T-cell (primary cell): Measurements from ENCODE around the gene TRMT61A. TPM values are rescaled to one million over a fixed set of nuclear protein-coding genes. Genes with fewer than 3 reads are reported as not detected.

Experiments
- ATAC-seq, 4 experiments: fragments of 200-7000 bp in 3 of 4; fragments of 150-1000 bp in 1 of 4; cut with Tn5 transposase; replicated peaks in 1 of 4; 1 replicate in 3 of 4; 2 replicates in 1 of 4; pipeline ENCODE4 v1.10.0; 2021; ENCODE audit warnings: moderate library complexity in 3 of 4, mild to moderate bottlenecking in 2 of 4, moderate number of reproducible peaks in 1 of 4
- CTCF ChIA-PET, 2 donors: fragments of 300-600 bp; sonication (Branson Sonifier 250); formaldehyde crosslinking; loops; one replicate each; lab custom pipeline; 2022; ENCODE audit warnings: antibody characterized with exemption in 2 of 2; lab: Charles Lee
- POLR2A ChIA-PET, 2 donors: fragments of 300-600 bp; sonication (Branson Sonifier 250); formaldehyde crosslinking; loops; one replicate each; lab custom pipeline; 2022; ENCODE audit warnings: antibody characterized with exemption in 2 of 2; lab: Charles Lee
- DNase-seq, 35 experiments: peaks; one replicate each; pipeline versions ENCODE4 v3.0.0 to v3.0.0-alpha.2; 2013 to 2023
- H3K27ac ChIP-seq: one replicate; pipeline ENCODE4 v1.5.1; 2013; ENCODE audit warnings: low read length
- H3K27me3 ChIP-seq, 2 experiments: replicated peaks in 1 of 2; 1 replicate in 1 of 2; 2 replicates in 1 of 2; pipeline versions ENCODE4 v1.6.1 to v1.7.0; 2013; ENCODE audit warnings: low read length in 1 of 2, mixed read lengths in 1 of 2; ENCODE audit not compliant: control insufficient read depth in 2 of 2, insufficient read depth in 2 of 2; ENCODE audit errors: extremely low read depth in 1 of 2
- H3K36me3 ChIP-seq, 2 donors: 1 replicate in 1 of 2; 2 replicates in 1 of 2; pipeline versions ENCODE4 v1.6.1 to v1.7.0; 2013; ENCODE audit warnings: low read length in 1 of 2; ENCODE audit not compliant: control insufficient read depth in 2 of 2, insufficient read depth in 1 of 2; ENCODE audit errors: extremely low read depth in 1 of 2
- H3K4me1 ChIP-seq, 2 experiments: 1 replicate in 1 of 2; 2 replicates in 1 of 2; pipeline versions ENCODE4 v1.6.1 to v1.7.0; 2013; ENCODE audit warnings: low read length in 2 of 2, mixed read lengths in 1 of 2; ENCODE audit not compliant: insufficient read depth in 2 of 2, control insufficient read depth in 1 of 2; ENCODE audit errors: extremely low read depth in 1 of 2
- H3K4me3 ChIP-seq, 2 donors: 1 replicate in 1 of 2; 2 replicates in 1 of 2; pipeline versions ENCODE4 v1.5.1 to v1.7.0; 2013; ENCODE audit warnings: mild to moderate bottlenecking in 2 of 2, low read length in 1 of 2, moderate library complexity in 1 of 2; ENCODE audit not compliant: control insufficient read depth in 1 of 2; ENCODE audit errors: extremely low read depth in 1 of 2
- H3K9me3 ChIP-seq: 2 replicates; pipeline ENCODE4 v1.7.0; 2013
- H3K27ac Mint-ChIP-seq, 2 donors: one replicate each; pipeline ENCODE4 v1.8.0; 2020 to 2021; ENCODE audit warnings: mild to moderate bottlenecking in 2 of 2, mixed read lengths in 2 of 2
- H3K27me3 Mint-ChIP-seq, 2 donors: one replicate each; pipeline ENCODE4 v1.8.0; 2021 to 2022; ENCODE audit warnings: mixed read lengths in 2 of 2
- H3K36me3 Mint-ChIP-seq: one replicate; pipeline ENCODE4 v1.8.0; 2021; ENCODE audit warnings: mixed read lengths
- H3K4me1 Mint-ChIP-seq, 3 donors: one replicate each; pipeline ENCODE4 v1.8.0; 2020 to 2022; ENCODE audit warnings: mixed read lengths in 3 of 3, mild to moderate bottlenecking in 1 of 3
- H3K4me3 Mint-ChIP-seq, 3 donors: one replicate each; pipeline ENCODE4 v1.8.0; 2020 to 2022; ENCODE audit warnings: mild to moderate bottlenecking in 3 of 3, mixed read lengths in 3 of 3, moderate library complexity in 3 of 3
- H3K9me3 Mint-ChIP-seq, 3 donors: one replicate each; pipeline ENCODE4 v1.8.0; 2020 to 2022; ENCODE audit warnings: mixed read lengths in 3 of 3
- WGBS: methylation state at CpG from one replicate; pipeline ENCODE4 v1.1.5; 2013; ENCODE audit warnings: missing lambda C conversion rate; ENCODE audit not compliant: insufficient coverage; 5-methylcytosine and 5-hydroxymethylcytosine counted together
- total RNA-seq, 35 experiments: library from RNA in 6 of 35; stranded (reverse) in 6 of 35; fragments of 120-200 nt in 1 of 35; gene quantifications; one replicate each; pipeline versions ENCODE4 v1.2.1 to v1.2.4 and lab custom pipeline; 2013 to 2026

TRMT61A gene
- total RNA-seq, 5 donors from 2014 or later (not counting 1 experiment from before 2014, with no cell fraction given): 10.0 to 20.3 (median 17.6) TPM

- CTCF ChIA-PET: interaction anchor here in 1 of 2 donors (0.6 kb wide), 1 partner anchor 14 kb away, joined by 3 read pairs; no protein-coding TSS in a partner anchor
- Histone ChIP-seq H3K36me3 (peaks cover 5 to 27% of the 10 kb centered on the region in 2 donors), H3K27ac (no peak overlapping the region)
Measured at GRCh38 chr14:103559766-103560165, 30.8 kb downstream of the TRMT61A start.

GRCh38 chr14:103560691-103561090 lies 31.7 kb downstream of the TRMT61A start:
- no peak for ATAC-seq
- peaks cover 3 to 25% of the 10 kb centered on the region in 2 donors for H3K36me3 ChIP-seq
- H3K4me1 ChIP-seq: peaks cover 21 to 49% of the 10 kb centered on the region in 2 experiments
- H3K27ac Mint-ChIP-seq: peak overlapping the region; percentile 24 to 86
- ChIA-PET POLR2A (interaction anchor here (0.6 to 1.7 kb wide), 3 partner anchors 10 to 967 kb away, joined by 3 to 9 read pairs (median 3); no protein-coding TSS in a partner anchor), CTCF (interaction anchor here in 1 of 2 donors (1.1 kb wide), 1 partner anchor 9 kb away, joined by 4 read pairs; no protein-coding TSS in a partner anchor)
- no peaks in the 10 kb centered on the region for H3K9me3 ChIP-seq
- H3K27me3 ChIP-seq: no peaks in the 10 kb centered on the region
- no peaks in the 10 kb centered on the region for H3K27me3 Mint-ChIP-seq
- H3K4me1 Mint-ChIP-seq: peaks cover 58 to 72% (median 66%) of the 10 kb centered on the region in 3 donors
- DNase-seq: no peak
- H3K4me3 ChIP-seq: no peak overlapping the region
- 91% methylated on average over 5 of the region's 8 CpGs for WGBS
- peak overlapping the region; percentile 88 to 98 (median 89) for H3K4me3 Mint-ChIP-seq
- peaks cover 13% of the 10 kb centered on the region for H3K36me3 Mint-ChIP-seq
- no peaks in the 10 kb centered on the region for H3K9me3 Mint-ChIP-seq
- H3K27ac ChIP-seq: no peak overlapping the region

More at GRCh38 chr14:103559766-103560165, 30.8 kb downstream of the TRMT61A start:
- Histone ChIP-seq H3K9me3 (no peaks in the 10 kb centered on the region), H3K27me3 (no peaks in the 10 kb centered on the region), H3K4me3 (no peak overlapping the region), H3K4me1 (peaks cover 21 to 46% of the 10 kb centered on the region in 2 experiments)
- WGBS: 93% methylated on average over 6 of the region's 9 CpGs
- POLR2A ChIA-PET: interaction anchor here (0.6 kb wide), 2 partner anchors 98 to 708 kb away, joined by 3 to 4 read pairs; no protein-coding TSS in a partner anchor
- Mint-ChIP-seq H3K4me1 (peaks cover 58 to 74% (median 70%) of the 10 kb centered on the region in 3 donors), H3K27me3 (no peaks in the 10 kb centered on the region), H3K4me3 (peak overlapping the region in 2 of 3 donors; percentile 17 to 98), H3K27ac (no peak overlapping the region), H3K36me3 (peaks cover 15% of the 10 kb centered on the region), H3K9me3 (no peaks in the 10 kb centered on the region)
- no peak for ATAC-seq
- DNase-seq: no peak

DNA sequence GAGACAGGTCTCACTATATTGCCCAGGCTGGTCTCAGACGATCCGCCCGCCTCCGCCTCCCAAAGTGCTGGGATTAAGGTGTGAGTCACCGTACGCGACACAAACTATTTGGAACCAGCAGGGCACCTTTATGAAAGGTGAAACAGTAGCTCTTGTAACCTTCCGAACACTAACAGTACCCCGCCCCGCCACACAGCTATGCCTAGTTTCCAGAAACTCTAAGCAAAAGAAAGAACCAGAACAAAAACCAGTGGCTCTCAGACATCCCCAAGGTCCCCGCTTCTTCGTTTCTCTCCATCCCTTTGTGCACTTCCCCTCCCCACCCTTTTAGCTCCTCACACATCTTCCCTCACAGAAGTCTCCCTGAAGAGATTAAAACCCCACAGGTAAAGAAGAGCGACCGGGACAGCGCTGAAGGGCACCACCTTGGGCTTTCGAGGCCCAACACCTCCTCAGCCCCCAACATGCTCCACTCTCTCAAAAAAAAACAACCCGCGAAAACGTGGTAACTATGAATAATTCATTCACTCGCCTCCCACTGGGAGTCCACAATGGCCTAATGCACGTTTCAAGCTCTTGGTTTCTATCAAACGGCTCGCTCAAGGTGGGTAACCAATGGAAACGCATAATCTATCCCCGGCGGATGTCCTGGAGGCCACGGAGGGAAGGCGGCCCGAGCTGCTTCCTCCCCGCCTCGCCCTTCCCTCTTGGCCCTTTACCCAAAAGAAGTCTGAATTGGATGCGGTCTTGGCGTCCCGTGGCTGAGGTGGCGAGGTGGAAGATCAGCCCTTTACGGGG lies 32.6 kb downstream of the TRMT61A start:
- Mint-ChIP-seq H3K27me3 (no peaks in the 10 kb centered on the region), H3K4me3 (peak overlapping the region; percentile 88 to 98 (median 89)), H3K27ac (peak overlapping the region; percentile 86), H3K36me3 (peaks cover 13% of the 10 kb centered on the region), H3K4me1 (peaks cover 58 to 76% (median 70%) of the 10 kb centered on the region in 3 donors), H3K9me3 (no peaks in the 10 kb centered on the region)
- peak overlapping the region; percentile 75 to 87 for H3K4me3 ChIP-seq
- no peaks in the 10 kb centered on the region for H3K27me3 ChIP-seq
- 10% methylated on average over 31 of the region's 36 CpGs for WGBS
- no peaks in the 10 kb centered on the region for H3K9me3 ChIP-seq
- ATAC-seq: peak; percentile 5 to 33 (median 32)
- ChIA-PET POLR2A (interaction anchor here (0.6 to 1.7 kb wide), 3 partner anchors 11 to 1137 kb away, joined by 3 to 9 read pairs (median 3); no protein-coding TSS in a partner anchor), CTCF (interaction anchor here in 1 of 2 donors (1.1 kb wide), 1 partner anchor 10 kb away, joined by 4 read pairs; no protein-coding TSS in a partner anchor)
- peaks cover 3 to 28% of the 10 kb centered on the region in 2 donors for H3K36me3 ChIP-seq
- peak overlapping the region; percentile 36 for H3K27ac ChIP-seq
- peaks cover 21 to 52% of the 10 kb centered on the region in 2 experiments for H3K4me1 ChIP-seq
- peak in 17 of 35 experiments; percentile 10 to 47 (median 17) for DNase-seq

DNA sequence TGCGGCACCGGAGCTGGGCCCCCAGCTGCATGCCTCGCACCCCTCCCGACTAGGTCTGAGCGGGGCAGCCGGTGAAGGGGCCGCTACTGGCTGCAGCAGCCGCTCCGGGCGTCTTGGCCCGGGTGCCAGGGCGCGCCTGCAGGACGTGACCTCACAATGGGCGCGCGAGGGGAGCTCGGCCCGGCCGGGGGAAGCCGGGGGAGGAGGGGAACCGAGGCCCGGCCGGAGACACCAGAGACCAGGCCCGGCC lies 33.1 kb downstream of the TRMT61A start:
- CTCF ChIA-PET: interaction anchor here in 1 of 2 donors (1.1 kb wide), 1 partner anchor 11 kb away, joined by 4 read pairs; no protein-coding TSS in a partner anchor
- no peaks in the 10 kb centered on the region for H3K9me3 ChIP-seq
- H3K27me3 ChIP-seq: no peaks in the 10 kb centered on the region
- H3K36me3 Mint-ChIP-seq: peaks cover 13% of the 10 kb centered on the region
- peak overlapping the region; percentile 75 to 87 for H3K4me3 ChIP-seq
- peaks cover 20 to 52% of the 10 kb centered on the region in 2 experiments for H3K4me1 ChIP-seq
- DNase-seq (peak in 2 of 35 experiments; percentile 1 to 5), ATAC-seq (peak in 2 of 4 experiments; percentile 13 to 34)
- peaks cover 56 to 73% (median 67%) of the 10 kb centered on the region in 3 donors for H3K4me1 Mint-ChIP-seq
- no peaks in the 10 kb centered on the region for H3K9me3 Mint-ChIP-seq
- H3K4me3 Mint-ChIP-seq: peak overlapping the region; percentile 88 to 98 (median 89)
- peak overlapping the region; percentile 86 for H3K27ac Mint-ChIP-seq
- 0% methylated on average over 25 of the region's 25 CpGs for WGBS
- POLR2A ChIA-PET: interaction anchor here in 1 of 2 donors (0.5 to 1.7 kb wide), 2 partner anchors 11 to 410 kb away, joined by 6 to 9 read pairs; no protein-coding TSS in a partner anchor
- no peaks in the 10 kb centered on the region for H3K27me3 Mint-ChIP-seq
- peaks cover 3 to 30% of the 10 kb centered on the region in 2 donors for H3K36me3 ChIP-seq
- H3K27ac ChIP-seq: peak overlapping the region; percentile 36

DNA sequence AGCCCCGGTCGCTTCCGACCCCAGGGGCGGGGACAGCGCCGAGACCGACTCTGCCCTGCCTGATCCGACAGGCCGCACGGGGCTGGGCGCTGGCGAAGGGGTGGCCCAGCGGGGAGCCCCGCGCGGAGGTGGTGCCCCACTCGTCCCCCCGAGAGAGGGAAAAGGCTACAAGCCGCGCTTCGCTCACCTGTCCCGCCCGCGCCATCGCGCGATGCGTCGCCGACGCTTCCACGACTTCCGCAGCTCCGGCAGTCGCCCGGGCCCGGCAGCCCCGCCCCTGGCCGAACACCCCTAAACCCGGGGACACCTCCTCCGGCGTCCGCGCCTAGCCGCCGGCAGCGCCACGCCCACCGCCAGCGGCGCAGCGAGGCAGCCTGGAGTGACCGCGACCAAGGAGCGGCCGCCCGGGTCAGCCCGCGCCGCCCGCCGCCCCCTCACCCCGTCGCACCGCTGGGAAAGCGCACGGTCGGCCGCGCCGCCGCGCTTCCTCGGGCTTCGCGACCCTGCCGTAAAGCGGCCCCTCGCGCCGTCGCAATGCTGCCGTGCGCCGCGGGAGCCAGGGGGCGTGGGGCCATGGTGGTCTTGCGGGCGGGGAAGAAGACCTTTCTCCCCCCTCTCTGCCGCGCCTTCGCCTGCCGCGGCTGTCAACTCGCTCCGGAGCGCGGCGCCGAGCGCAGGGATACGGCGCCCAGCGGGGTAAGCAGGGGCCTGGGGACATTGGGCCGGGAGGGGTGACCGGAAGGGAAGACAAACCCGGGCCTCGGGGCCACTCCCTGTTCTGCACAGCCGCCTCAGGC lies 33.6 kb downstream of the TRMT61A start, which contains the start of the genes BAG5 and COA8:
Gene BAG5 (minus strand): TSS at position 229 of the 797 bp plus-strand sequence. CDS start 1,493 bp downstream, outside the sequence.
Gene COA8 (plus strand): TSS at position 532 of the 797 bp plus-strand sequence. CDS start 42 bp downstream, at position 574.
- H3K4me1 Mint-ChIP-seq: peaks cover 51 to 68% (median 62%) of the 10 kb centered on the region in 3 donors
- Histone ChIP-seq H3K4me1 (peaks cover 19 to 52% of the 10 kb centered on the region in 2 experiments), H3K27me3 (no peaks in the 10 kb centered on the region), H3K9me3 (no peaks in the 10 kb centered on the region), H3K27ac (peak within 1 kb of the TSS; percentile 36), H3K36me3 (peaks cover 3 to 30% of the 10 kb centered on the region in 2 donors), H3K4me3 (peak within 1 kb of the TSS; percentile 75 to 87)
- POLR2A ChIA-PET: interaction anchor here in 1 of 2 donors (0.5 kb wide), 1 partner anchor 409 kb away, joined by 6 read pairs; no protein-coding TSS in a partner anchor
- CTCF ChIA-PET: interaction anchor here in 1 of 2 donors (0.6 kb wide), 1 partner anchor 167 kb away, joined by 3 read pairs; no protein-coding TSS in a partner anchor
- peak within 1 kb of the TSS; percentile 92 to 98 (median 93) for H3K4me3 Mint-ChIP-seq
- DNase-seq: peak; percentile 76 to 92 (median 84)
- H3K36me3 Mint-ChIP-seq: peaks cover 13% of the 10 kb centered on the region
- no peaks in the 10 kb centered on the region for H3K9me3 Mint-ChIP-seq
- ATAC-seq: peak; percentile 89 to 93 (median 90)
- no peaks in the 10 kb centered on the region for H3K27me3 Mint-ChIP-seq
- WGBS: under 1% methylated on average over 92 of the region's 109 CpGs
- H3K27ac Mint-ChIP-seq: peak within 1 kb of the TSS; percentile 86 to 87
